GM21360 (cell line): ENCODE results near the gene C1orf105.
A peak's percentile ranks its signal among the peaks of the same experiment; 100 is the strongest.
"Not testable (repeated sequence)": the region's sequence is repeated elsewhere in the genome, so short reads cannot be mapped to it uniquely, and the experiment has no call there.

Experiments
- ATAC-seq: cut with Tn5 transposase; IDR thresholded peaks from one replicate; pipeline ENCODE4 v1.9.1; 2021; ENCODE audit warnings: mild to moderate bottlenecking, moderate library complexity; ENCODE audit not compliant: unreplicated experiment

C1orf105 gene, protein sequence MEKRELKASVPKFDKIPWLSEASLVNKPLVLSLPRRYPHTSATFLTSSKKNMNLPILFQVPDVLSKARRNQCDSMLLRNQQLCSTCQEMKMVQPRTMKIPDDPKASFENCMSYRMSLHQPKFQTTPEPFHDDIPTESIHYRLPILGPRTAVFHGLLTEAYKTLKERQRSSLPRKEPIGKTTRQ

DNA sequence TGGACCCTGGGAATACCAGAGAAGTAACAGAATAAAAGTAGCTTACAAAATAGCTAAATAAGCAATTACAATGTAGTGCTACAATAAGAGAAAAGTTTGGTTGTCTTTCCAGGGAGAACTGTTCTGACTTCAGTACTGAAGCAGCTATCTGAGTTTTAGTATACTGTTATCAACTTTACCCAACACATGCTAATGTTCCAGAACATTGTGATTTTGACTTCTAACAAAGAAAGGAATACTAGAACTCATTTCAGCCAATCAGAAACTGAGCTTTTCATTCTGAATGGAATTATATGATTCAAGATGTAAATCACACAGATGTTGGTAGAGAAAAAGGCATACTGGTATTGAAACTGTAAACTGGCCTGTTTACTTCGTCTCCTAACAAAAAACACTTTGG lies at the start of gene C1orf105:
TSS of gene C1orf105 (plus strand) at position 301 of the 400 bp plus-strand sequence. CDS start 201 bp downstream, outside the sequence.
- no peak for ATAC-seq

DNA sequence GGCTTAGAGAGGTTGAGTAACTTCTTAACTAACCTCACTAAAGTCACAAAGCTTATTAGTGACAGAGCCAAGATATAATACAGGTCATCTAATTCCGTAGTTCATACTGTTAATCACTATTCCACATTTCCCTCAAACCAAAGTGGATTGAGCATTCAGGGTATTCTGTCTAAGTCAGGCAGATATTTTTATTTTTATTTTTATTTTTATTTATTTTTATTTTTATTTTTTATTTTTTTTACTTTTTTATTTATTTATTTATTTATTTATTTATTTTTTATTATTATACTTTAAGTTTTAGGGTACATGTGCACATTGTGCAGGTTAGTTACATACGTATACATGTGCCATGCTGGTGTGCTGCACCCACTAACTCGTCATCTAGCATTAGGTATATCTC lies 48.8 kb upstream of the C1orf105 start:
- not testable (repeated sequence) for ATAC-seq

GRCh38 chr1:172373864-172374263 lies 46.6 kb upstream of the C1orf105 start:
- no peak for ATAC-seq

DNA sequence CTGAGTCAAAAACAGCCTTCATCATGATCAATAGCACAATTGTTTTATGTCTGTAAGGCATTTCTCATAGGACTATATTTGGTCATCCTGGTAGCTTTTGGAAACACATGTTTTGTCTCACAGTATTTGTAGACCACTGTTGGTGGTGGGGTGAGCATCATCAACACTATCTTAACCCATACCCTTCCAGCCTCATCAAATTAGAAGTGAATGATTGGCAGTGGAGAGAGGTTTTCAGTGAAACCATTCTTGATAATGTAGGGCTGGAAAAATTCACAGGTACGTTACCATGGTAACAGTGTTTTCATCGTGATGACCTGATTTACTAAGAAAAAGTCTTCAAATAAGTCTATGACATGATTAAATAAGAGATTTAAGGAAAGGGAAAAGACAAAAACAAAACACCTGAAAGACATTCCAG lies 45.3 kb upstream of the C1orf105 start:
- no peak for ATAC-seq

DNA sequence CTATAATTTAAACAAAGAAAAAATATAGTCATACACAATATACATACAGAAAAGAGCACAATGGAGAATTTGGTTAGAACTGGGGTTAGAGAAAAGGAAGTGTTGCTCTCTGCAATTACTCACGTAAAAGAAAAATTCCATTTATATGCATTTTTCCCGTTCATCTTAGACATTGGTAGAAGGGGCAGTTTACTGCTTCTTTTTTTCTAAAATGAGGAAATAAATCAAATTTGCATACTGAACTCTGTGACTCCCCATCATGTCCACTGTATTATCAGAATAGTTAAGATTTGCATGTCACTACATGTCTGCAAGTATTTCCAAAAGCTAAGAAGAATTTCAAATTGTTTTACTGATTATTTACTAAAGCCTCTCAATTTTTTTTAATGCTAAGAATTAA lies 44.1 kb upstream of the C1orf105 start:
- ATAC-seq, result no peak

- no peak for ATAC-seq
Observed at GRCh38 chr1:172377565-172377964, 42.9 kb upstream of the C1orf105 start.

DNA sequence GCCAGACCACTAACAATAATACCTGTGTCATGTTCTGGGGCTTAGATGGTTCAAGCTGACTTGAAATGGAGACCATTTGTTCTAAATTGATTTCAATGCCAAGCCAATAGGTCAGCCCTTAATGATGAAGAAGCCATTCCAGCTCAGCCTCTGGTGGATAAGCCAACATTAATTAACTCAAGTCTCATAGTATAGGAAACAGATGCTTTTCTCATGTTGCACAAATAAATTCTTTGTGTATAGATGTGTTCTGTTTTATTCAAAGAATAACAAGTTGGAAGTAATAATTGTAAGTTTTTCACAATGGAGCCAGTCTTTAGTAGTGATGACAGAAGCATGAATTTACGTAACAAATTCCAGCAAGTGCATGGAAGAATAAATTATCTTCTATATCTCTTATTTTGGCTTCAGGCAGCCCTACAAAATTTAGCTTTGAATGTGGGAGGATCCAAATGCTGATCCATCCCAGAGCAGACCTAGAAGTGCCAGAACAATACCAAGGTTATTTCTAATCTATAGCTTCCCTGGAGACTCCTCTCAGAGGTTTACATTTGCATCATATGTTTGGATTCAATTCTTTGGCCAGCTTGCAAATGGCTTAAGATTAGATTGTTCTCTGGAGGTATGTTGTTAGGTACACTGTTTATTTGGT lies 42.2 kb upstream of the C1orf105 start:
- no peak for ATAC-seq

DNA sequence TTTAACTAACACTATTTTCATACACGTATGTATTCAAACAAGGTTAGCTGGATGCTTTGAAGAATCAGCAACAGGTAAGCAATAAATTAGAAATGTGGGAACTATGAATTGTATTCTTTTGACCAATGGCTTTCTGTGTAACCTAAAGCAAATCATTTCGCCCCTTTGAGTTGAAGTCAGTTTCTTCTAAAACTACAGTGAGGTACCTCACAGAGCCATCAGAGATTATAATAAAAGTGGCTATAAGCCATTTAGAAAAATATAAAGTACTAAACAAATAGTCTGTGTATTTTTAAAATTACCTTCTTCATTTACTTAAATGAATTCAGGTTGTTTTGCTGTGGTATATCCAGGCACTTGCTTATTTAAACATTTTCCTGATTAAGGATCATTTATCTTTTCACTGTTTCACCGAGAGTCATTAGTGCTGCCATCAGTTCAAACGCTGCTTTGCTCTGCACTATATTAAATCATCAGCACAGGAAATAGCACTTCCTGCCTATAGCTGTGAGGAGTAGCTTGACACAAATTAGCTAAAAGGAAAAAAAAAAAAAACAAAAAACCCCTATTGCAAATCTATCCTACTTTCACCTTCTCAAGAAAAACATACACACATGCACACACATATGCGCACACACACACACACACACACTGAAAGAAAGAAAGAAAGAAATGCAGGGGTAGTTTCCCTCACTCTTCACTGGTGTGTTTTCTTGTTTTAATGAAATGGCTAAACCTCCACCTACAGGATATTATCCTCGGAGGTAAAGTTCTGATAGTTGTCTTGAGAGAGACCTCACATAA lies 39.8 kb upstream of the C1orf105 start:
- ATAC-seq, result peak; percentile 83

DNA sequence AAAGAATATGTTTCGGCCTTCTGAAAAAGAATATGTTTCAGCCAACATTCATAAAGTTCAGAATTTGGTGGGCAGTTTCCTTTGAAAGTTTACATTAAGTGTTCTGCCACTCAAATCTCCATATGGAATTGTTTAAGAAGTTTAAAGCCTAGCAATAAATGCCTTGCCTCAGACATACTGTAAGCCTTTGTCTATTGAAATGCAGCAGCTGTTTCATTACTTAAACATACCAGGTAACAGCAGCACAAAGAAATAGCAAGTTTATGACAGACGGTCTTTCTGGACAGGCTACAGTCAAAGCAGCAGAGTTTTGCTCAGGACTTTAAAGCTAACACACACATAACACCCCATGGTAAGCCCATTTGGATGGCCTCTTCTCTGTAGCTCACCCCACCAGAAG lies 38.5 kb upstream of the C1orf105 start:
- ATAC-seq, result no peak

- ATAC-seq, result no peak
Observed at GRCh38 chr1:172382406-172382805, 38.1 kb upstream of the C1orf105 start.

DNA sequence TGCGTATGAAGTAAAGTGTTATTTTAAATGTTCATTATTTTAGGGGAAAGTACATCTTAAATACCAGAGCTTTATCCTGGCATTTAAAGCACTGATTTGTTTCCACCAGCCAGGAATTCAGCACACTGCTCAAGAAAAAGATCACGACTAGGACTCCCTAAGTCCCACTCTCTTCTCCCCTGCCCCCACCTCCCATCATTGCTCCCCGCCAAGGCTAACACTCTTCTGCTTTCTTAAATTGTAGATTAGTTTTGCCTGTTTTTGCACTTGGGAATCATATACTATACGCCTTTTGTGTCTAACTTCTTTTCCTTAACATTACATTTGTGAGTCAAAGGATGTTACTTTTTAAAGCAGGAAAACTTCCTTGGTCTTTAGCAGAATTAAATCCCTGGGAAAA lies 37.5 kb upstream of the C1orf105 start:
- ATAC-seq, result no peak

DNA sequence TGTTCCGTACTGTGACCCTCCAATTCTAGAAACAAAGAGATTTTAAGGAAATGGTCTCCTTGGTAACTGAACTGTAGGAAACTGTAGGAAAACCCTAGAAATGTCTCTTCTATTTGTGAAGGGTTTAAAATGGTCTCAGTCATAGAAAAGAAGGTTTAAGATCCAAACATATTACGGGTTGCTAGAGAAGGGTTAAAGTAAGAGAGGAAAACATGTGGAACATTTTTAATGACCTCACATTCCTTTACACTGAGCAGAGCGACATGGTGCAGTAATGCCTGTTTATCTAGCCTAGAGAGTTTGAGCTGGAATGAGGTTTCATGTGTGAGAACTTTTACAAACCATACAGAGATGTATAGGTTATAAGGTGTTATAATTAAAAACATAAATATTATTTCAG lies 36.9 kb upstream of the C1orf105 start:
- no peak for ATAC-seq

DNA sequence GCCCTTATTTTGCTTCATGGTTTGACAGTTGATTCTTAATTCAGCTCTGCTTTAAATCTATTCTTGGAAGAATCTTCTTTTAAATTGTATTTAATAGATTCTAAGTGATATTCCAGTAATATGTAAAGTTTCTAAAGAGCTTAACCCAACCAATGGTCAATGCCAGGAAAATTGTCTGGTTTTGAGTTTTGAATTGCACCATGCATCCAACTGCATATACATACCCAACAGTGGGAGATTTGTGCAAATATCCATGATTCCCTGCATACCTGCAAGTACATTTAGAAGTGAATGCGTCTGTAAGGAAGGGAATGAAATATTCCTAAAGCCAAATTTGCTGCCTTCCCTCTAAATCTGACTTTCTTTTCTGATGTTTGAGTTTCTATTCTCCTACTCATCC lies 35.8 kb upstream of the C1orf105 start:
- ATAC-seq, result no peak

GRCh38 chr1:172386046-172386445 lies 34.4 kb upstream of the C1orf105 start:
- no peak for ATAC-seq

- ATAC-seq, result no peak
Observed at GRCh38 chr1:172388490-172388889, 32.0 kb upstream of the C1orf105 start.

GRCh38 chr1:172390301-172390682 lies 30.2 kb upstream of the C1orf105 start:
- no peak for ATAC-seq

- ATAC-seq, result peak; percentile 73
Observed at GRCh38 chr1:172390683-172391551, 29.6 kb upstream of the C1orf105 start.

DNA sequence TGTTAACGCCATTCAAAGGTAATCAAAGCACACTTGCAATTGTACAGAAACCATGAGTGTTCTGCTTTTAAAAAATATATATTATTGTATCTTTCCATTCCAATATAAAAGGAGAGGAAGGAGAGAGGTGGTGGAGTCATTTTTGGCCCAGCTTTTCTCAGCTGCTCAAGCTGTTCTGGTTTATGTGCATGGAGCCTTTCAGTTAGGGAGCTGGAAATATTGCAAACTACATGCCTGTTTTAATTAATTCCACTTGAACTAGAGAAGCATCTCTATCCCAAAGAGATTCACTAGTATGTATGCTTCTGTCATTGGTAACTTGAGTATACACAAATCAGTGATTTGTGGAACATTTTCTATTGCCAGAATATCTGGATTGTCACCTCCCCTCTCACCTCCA lies 28.5 kb upstream of the C1orf105 start:
- ATAC-seq, result no peak

GRCh38 chr1:172393354-172393753 lies 27.1 kb upstream of the C1orf105 start:
- peak; percentile 23 for ATAC-seq

GRCh38 chr1:172394141-172394751 lies 26.2 kb upstream of the C1orf105 start:
- peak; percentile 50 for ATAC-seq

DNA sequence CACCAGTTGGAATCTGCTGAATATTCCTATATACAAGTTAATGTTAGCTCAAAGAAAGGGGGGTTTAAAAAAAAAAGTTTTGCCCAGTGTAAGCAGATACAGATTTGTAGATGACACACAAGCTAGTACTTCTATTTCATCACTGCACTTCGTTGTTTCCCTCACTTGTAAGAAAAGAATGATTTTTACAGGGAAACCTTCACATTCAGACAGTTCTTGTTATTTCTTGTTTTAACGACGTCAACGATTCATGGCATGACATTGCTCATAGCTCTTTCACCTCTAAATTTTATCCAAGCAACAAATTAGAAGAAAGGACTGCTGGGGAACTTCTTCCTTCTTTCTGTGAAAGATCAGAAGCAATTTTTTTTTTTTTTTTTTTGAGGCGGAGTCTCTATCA lies 25.7 kb upstream of the C1orf105 start:
- no peak for ATAC-seq
